T-helper 17 cell (primary cell): ENCODE data around the gene TSPAN13. TPM values are rescaled to one million over a fixed set of nuclear protein-coding genes. Genes with fewer than 3 reads are reported as not detected.

Source experiments
- ATAC-seq: fragments of 150-1000 bp; cut with Tn5 transposase; 2 replicates; pipeline ENCODE4 v1.10.0; 2021; ENCODE audit warnings: mild to moderate bottlenecking, moderate library complexity
- DNase-seq, 3 donors: peaks; one replicate each; pipeline versions ENCODE4 v3.0.0 to v3.0.0-alpha.2; 2020 to 2021
- H3K9me3 ChIP-seq: one replicate; pipeline ENCODE4 v1.7.0; 2013; ENCODE audit warnings: low read length, mild to moderate bottlenecking; ENCODE audit not compliant: control insufficient read depth, poor library complexity, severe bottlenecking
- H3K27ac Mint-ChIP-seq: one replicate; pipeline ENCODE4 v1.8.0; 2022; ENCODE audit warnings: mild to moderate bottlenecking, moderate library complexity, mixed read lengths
- H3K27me3 Mint-ChIP-seq: one replicate; pipeline ENCODE4 v1.8.0; 2022; ENCODE audit warnings: mixed read lengths
- H3K36me3 Mint-ChIP-seq: one replicate; pipeline ENCODE4 v1.8.0; 2022; ENCODE audit warnings: low read depth, mixed read lengths
- H3K4me1 Mint-ChIP-seq: one replicate; pipeline ENCODE4 v1.8.0; 2022; ENCODE audit warnings: mild to moderate bottlenecking, mixed read lengths
- H3K4me3 Mint-ChIP-seq: one replicate; pipeline ENCODE4 v1.8.0; 2022; ENCODE audit warnings: mild to moderate bottlenecking, moderate library complexity, mixed read lengths
- total RNA-seq, 4 donors: library from RNA in 2 of 4; stranded (reverse) in 2 of 4; gene quantifications; one replicate each; pipeline ENCODE4 v1.2.3 and lab custom pipeline; 2022 to 2026

The TSPAN13 gene
- total RNA-seq, 2 donors from 2014 or later, result 0.42 to 1.4 TPM

DNA sequence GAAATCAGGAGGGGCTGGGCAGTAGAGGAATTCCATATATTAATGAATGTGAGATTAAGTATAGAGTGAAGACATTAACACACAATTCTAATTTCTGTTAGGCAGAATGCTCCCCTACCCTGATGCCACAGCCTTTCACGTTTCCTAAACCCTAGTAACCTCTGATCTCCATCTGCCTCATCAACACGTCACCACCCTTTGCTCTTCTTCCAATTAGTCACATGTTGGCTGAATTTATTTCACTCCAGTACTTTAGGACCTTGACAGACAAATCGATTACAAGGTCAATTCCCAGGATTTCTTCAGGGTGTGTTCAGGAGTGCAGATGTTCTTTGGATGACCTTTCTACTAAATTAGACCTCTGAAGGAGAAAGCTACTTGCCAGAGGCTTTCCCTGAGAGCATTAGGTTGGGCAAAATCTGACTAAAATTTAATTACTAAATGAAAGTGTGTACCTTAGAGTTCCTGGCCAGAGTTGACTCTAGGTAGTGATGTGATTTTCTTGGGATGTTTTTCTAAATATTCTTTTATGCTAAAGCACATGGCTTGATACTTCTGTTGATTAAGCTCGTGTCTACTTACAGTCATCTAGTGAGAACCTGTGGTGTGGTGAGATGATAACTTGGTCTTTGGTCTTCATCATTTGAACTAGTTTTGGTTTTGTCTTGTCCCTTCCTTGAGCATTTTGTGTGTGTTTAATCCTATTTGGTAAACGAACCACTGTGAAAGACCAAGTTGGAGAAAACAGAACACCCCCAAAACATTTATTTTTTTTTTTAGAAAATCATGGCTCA, 38.5 kb downstream of the TSPAN13 start:
- ATAC-seq, result no peak

DNA sequence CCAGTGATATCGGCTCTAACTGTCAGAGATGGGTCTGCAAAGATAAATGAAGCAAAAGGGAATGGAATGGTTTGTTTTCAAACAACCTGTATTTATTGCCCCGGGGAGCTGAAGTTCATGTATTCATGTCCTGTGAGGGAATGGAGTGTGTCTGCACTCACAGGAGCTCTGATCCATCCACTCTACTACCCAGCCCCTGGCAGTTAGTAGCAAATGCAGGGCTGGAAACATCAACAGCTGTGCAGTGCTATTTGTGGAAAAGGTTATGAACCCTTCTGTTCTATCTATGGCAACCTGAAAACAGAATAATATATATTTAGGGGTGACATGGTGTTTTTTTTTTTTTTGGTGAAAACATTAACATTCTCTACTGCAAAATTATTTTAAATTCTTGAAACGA, 41.4 kb downstream of the TSPAN13 start:
- H3K27me3 Mint-ChIP-seq, result peaks cover 41% of the 10 kb centered on the region
- H3K27ac Mint-ChIP-seq, result no peak overlapping the region
- no peaks in the 10 kb centered on the region for H3K9me3 ChIP-seq
- peaks cover 3% of the 10 kb centered on the region for H3K4me1 Mint-ChIP-seq
- no peaks in the 10 kb centered on the region for H3K36me3 Mint-ChIP-seq
- H3K4me3 Mint-ChIP-seq, result no peak overlapping the region
- DNase-seq (no peak), ATAC-seq (no peak)

More for the DNA sequence above, 38.5 kb downstream of the TSPAN13 start:
- Mint-ChIP-seq H3K27me3 (peaks cover 41% of the 10 kb centered on the region), H3K4me1 (peaks cover 3% of the 10 kb centered on the region), H3K4me3 (no peak overlapping the region), H3K36me3 (no peaks in the 10 kb centered on the region), H3K27ac (no peak overlapping the region)
- DNase-seq, result no peak
- no peaks in the 10 kb centered on the region for H3K9me3 ChIP-seq

DNA sequence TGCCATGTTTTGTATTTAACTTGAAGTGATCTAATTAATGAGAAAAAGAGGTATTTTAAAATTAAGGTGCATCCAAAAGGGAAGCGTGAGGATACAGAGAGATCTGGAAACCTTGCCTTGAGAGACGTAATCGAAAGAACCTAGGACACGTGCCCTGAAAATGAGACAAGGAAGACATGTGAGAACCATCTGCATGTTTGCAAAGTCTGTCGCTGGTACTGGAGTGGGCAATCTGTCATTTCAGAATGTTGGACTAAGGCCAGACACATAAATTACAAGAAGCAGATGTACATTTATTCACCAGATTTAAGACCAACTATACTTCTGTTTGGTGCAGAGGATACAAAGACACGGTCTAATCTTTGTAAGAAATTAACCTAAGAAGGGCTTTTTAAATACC, 42.1 kb downstream of the TSPAN13 start:
- DNase-seq, result no peak
- H3K4me3 Mint-ChIP-seq, result no peak overlapping the region
- H3K27me3 Mint-ChIP-seq, result peaks cover 41% of the 10 kb centered on the region
- no peaks in the 10 kb centered on the region for H3K36me3 Mint-ChIP-seq
- no peak for ATAC-seq
- peaks cover 3% of the 10 kb centered on the region for H3K4me1 Mint-ChIP-seq
- no peak overlapping the region for H3K27ac Mint-ChIP-seq
- no peaks in the 10 kb centered on the region for H3K9me3 ChIP-seq

DNA sequence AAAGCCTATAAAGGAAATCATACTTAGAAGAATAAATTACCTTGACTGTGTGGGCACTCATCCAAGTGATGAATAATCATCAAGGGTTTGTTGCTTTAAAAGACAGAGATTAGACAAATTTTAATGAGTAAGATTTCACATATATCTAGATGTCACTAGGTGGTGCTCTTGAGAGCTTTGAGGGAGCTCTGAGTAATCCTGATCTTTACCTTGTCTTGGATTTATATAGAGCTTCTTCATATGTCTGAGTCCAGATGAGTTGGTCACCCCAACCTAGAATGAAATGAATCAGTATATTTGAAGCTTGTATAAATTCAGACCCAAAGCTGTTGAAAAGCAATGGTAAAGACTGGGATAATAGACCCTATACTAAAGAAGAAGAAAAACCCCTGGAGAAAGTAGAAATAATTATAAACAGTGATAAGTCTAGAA, 47.6 kb downstream of the TSPAN13 start:
- ATAC-seq, result peak; percentile 44
- Mint-ChIP-seq H3K27ac (no peak overlapping the region), H3K4me1 (peaks cover 2% of the 10 kb centered on the region), H3K36me3 (no peaks in the 10 kb centered on the region), H3K4me3 (no peak overlapping the region), H3K27me3 (peaks cover 16% of the 10 kb centered on the region)
- no peak for DNase-seq
- H3K9me3 ChIP-seq, result no peaks in the 10 kb centered on the region

DNA sequence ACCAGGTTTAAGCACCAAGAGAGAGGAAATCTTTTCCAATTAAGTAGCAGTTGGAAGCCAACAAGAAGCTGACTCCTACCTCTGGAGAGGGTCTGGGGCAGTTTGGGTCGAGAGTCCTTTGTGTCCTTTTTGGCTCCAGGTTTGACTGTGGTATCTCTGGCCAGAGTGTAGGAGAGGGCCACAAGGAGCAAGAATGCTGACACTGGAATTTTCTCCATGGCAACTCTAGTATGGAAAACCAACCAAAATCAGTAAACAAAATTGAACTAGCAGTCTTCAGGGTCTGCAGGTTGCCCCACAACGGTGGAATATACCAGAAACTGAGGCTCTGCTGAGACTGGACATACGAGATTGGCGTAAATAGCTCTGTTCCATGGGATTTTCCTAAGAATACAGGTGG, 48.0 kb downstream of the TSPAN13 start:
- no peaks in the 10 kb centered on the region for H3K9me3 ChIP-seq
- H3K27me3 Mint-ChIP-seq, result peaks cover 11% of the 10 kb centered on the region
- peaks cover 2% of the 10 kb centered on the region for H3K4me1 Mint-ChIP-seq
- no peak overlapping the region for H3K4me3 Mint-ChIP-seq
- DNase-seq, result no peak
- H3K27ac Mint-ChIP-seq, result no peak overlapping the region
- no peak for ATAC-seq
- no peaks in the 10 kb centered on the region for H3K36me3 Mint-ChIP-seq

DNA sequence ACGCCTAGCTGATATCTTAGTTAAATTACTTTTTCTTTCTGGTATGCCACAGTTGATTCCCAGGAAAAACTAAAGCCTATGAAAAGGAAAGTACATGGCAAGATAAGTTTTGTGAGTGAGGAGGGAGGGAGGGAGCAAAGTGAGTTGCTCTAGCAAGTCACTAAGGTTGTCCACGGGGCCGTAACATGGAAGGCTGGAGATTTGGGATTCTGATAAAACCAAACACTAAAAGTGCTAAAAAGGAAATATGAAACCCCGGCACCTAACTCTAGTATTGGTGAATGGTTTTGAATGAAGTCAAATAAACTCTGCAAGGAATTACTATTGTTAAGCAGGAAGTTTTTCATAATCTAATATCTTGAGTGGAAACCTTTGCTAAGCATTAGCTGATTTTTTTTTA, 49.6 kb downstream of the TSPAN13 start:
- DNase-seq (no peak), ATAC-seq (no peak)
- H3K9me3 ChIP-seq, result no peaks in the 10 kb centered on the region
- Mint-ChIP-seq H3K4me1 (peaks cover 2% of the 10 kb centered on the region), H3K4me3 (no peak overlapping the region), H3K27ac (no peak overlapping the region), H3K27me3 (peaks cover 18% of the 10 kb centered on the region), H3K36me3 (peaks cover 3% of the 10 kb centered on the region)

DNA sequence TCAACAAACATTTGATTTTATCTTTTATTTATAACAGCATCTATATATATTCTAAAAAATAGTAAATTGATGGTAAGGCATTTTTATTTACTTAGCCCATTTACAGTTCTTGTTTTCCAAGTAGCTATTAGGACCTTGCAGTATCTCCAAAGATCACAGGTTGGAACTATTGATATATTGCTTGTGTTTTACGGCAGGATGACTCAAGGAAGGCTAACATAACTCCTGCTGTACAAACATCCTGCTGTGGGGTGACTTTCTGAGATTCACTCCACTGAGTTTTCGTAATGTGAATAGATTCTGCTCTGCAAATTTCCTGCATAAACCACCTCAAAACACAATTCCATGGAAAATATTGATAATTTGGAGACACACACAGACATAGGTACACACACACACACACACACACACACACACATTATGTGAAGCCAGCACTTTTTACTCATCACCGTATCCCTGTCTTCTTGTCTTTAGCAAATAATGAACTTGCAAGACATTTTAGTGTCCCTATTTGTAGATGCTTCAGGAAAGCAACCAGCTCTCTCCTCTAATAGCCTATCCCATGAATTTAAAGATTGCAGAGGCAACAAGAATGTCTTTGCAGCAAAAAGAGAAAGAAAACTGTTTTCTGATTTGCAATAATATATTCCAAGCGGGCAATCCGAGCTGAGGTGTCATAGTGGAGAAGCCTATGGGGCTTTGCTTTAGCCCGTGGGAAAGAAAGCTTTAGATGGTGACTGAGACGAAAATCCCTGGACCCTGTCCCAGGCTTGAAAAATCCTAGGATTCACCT, 50.5 kb downstream of the TSPAN13 start:
- ATAC-seq (no peak), DNase-seq (no peak)
- H3K4me3 Mint-ChIP-seq, result no peak overlapping the region
- no peaks in the 10 kb centered on the region for H3K9me3 ChIP-seq
- peaks cover 2% of the 10 kb centered on the region for H3K4me1 Mint-ChIP-seq
- H3K27me3 Mint-ChIP-seq, result peaks cover 19% of the 10 kb centered on the region
- H3K36me3 Mint-ChIP-seq, result peaks cover 3% of the 10 kb centered on the region
- no peak overlapping the region for H3K27ac Mint-ChIP-seq

DNA sequence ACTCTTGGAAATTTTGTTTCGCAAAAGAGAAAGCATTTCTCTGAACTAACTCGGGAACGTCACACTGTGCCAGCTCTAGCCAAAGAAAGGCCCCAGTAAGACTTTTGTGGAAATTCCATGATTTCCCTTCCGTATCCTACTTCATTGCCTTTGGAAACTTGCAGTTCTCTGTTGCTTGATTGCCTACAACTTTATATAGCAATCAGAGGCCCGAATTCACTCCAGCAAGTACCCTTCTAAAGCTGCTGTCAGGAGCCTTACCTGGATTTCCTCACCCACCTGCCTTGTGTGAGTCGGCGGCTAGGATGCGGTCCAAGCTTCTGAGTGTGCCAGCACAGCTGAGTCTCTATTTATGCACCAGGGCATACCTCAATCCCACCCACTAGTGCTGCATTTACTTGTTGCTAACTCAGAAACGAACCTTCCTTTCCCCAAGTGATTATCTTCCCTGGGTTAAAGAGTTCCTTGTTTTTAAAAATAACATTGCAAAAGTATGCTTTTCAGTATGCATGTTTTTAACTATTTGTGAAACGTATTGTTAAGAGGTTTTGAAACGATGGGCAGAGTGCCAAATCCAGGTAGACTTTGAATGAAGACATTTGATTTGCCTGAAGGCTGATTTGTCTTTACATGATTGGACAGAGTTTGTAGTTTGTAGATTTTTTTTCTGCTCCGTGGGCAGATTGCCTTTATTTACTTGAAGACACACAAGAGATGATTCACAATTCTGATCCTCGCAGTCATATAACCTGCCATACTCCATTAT, 51.3 kb downstream of the TSPAN13 start, which contains the start of gene AGR2:
Gene AGR2 (minus strand): TSS at position 326 of the 766 bp plus-strand sequence. CDS start 3,203 bp downstream, outside the sequence.
- Mint-ChIP-seq H3K4me1 (peaks cover 2% of the 10 kb centered on the region), H3K27ac (no peak within 1 kb of the TSS), H3K36me3 (peaks cover 3% of the 10 kb centered on the region), H3K27me3 (peaks cover 26% of the 10 kb centered on the region), H3K4me3 (no peak within 1 kb of the TSS)
- H3K9me3 ChIP-seq, result no peaks in the 10 kb centered on the region
- DNase-seq, result no peak
- ATAC-seq, result no peak

DNA sequence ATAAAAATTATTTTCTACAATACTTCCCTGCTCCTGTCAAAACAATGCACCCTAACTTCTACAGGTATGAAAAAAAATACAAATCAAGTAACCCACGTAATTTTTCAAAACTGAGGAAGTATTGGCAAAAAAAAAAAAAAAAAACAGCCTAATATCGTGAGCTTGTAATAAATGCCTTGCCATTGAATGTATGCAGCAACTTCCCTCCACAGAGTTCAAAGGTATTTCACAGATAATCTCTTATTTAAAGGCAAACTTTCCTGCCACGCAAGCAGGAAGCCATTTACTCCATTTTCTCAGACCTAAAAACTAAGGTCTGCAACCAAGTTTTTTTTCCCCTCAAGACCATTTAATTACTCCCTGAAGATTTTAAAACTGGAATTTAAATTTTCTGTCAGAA, 51.9 kb downstream of the TSPAN13 start:
- peaks cover 2% of the 10 kb centered on the region for H3K4me1 Mint-ChIP-seq
- H3K36me3 Mint-ChIP-seq, result peaks cover 3% of the 10 kb centered on the region
- H3K4me3 Mint-ChIP-seq, result no peak overlapping the region
- peaks cover 30% of the 10 kb centered on the region for H3K27me3 Mint-ChIP-seq
- H3K9me3 ChIP-seq, result no peaks in the 10 kb centered on the region
- no peak overlapping the region for H3K27ac Mint-ChIP-seq
- DNase-seq (no peak), ATAC-seq (no peak)

DNA sequence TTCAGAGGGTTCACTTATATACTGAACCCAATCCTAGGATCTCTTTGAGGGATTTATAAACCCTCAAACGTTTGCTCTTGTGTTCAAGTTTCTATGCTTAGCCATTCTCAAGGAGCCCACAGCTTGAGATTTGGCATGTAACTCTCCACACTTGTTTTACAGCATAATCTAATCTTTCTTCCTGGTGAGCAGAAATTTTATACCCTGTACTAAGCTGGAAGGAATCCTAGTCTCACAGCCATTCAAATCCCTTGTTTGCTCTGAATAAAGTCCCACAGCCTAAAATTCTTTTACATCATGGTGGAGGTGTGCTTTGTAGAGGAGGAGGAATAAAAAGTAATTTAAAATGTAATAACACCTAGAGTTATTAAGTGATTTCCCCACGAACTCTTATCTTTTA, 56.6 kb downstream of the TSPAN13 start:
- Mint-ChIP-seq H3K27me3 (peaks cover 29% of the 10 kb centered on the region), H3K4me3 (no peak overlapping the region), H3K4me1 (no peaks in the 10 kb centered on the region), H3K36me3 (peaks cover 3% of the 10 kb centered on the region), H3K27ac (no peak overlapping the region)
- ATAC-seq, result no peak
- H3K9me3 ChIP-seq, result no peaks in the 10 kb centered on the region
- no peak for DNase-seq

DNA sequence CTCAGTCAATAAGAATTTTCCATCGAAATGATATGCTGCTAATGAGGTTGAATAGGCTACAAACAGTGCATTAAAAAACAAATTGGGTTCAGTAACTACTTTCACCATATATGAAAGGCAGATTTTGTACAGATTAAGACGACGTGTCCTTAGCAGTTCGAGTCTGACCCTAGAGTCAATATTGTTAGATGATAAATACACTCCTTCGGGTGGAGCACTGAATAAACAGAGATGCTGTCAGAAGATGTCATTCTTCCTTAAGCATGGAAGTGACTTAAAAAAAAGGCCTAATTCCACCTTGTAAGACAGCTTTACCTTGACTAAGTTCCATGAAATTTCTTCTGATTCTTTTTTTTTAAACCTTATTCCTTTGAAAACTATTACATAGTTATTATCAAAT, 57.0 kb downstream of the TSPAN13 start:
- no peaks in the 10 kb centered on the region for H3K9me3 ChIP-seq
- peaks cover 3% of the 10 kb centered on the region for H3K36me3 Mint-ChIP-seq
- no peaks in the 10 kb centered on the region for H3K4me1 Mint-ChIP-seq
- H3K27me3 Mint-ChIP-seq, result peaks cover 33% of the 10 kb centered on the region
- ATAC-seq, result no peak
- H3K4me3 Mint-ChIP-seq, result no peak overlapping the region
- no peak overlapping the region for H3K27ac Mint-ChIP-seq
- no peak for DNase-seq

DNA sequence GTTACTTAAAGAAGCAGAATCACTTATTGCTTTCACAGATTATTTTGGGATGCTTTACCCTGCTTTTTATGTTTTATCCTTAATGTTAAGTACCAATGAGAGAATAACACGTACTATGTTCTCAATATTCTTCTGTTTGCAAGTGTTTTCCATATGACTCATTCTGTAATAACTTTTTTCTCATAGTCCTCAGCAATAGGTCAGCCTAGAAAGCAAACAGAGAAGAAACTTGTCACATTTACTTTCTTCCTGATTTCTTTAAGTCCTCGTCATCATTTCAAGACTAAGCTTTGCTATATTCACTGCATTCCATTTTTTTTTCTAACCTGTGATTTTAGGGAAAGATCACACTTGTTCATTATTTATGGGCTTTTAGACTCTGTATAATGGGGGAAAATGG, 58.0 kb downstream of the TSPAN13 start:
- no peak for ATAC-seq
- Mint-ChIP-seq H3K4me3 (no peak overlapping the region), H3K36me3 (peaks cover 3% of the 10 kb centered on the region), H3K27me3 (peaks cover 37% of the 10 kb centered on the region), H3K4me1 (no peaks in the 10 kb centered on the region), H3K27ac (no peak overlapping the region)
- no peaks in the 10 kb centered on the region for H3K9me3 ChIP-seq
- DNase-seq, result no peak
